ENCODE measurements around the gene RPS27. TPM values are rescaled to one million over a fixed set of nuclear protein-coding genes. Genes with fewer than 3 reads are reported as not detected.
A peak's percentile ranks its signal among the peaks of the same experiment; 100 is the strongest.

Gene RPS27
- total and polyA plus RNA-seq, 2 experiments from 2014 or later = 1,371 to 3,355 TPM

- no peaks in the 10 kb centered on the region for H3K9me2 ChIP-seq (ENCODE audit: insufficient read depth)
- Mint-ChIP-seq H3K4me1 (peaks cover 18% of the 10 kb centered on the region), H3K27me3 (ENCODE audit: insufficient read depth, low read depth, poor library complexity) (peaks cover 22% of the 10 kb centered on the region), H3K27ac (no peak overlapping the region), H3K9me3 (no peaks in the 10 kb centered on the region; the same call in 2 of the 3 replicates), H3K4me3 (no peak overlapping the region; the same call in 2 of the 3 replicates), H3K36me3 (ENCODE audit: low read depth) (peaks cover 46% of the 10 kb centered on the region)
- H3K4me3 ChIP-seq = no peak overlapping the region
- ATAC-seq (no peak), DNase-seq (ENCODE audit: low spot score) (no peak)
- H3K4me2 ChIP-seq = no peak overlapping the region
- H3K27ac ChIP-seq (ENCODE audit: low read depth) = no peak overlapping the region
- H2AFZ ChIP-seq = no peak overlapping the region
- peaks cover 10% of the 10 kb centered on the region; the same call in 1 of the 2 replicates for H3K4me1 ChIP-seq (ENCODE audit: insufficient read depth)
- no peaks in the 10 kb centered on the region for H4K20me1 ChIP-seq (replicated peaks; ENCODE audit: insufficient read depth)
- peaks cover under 1% of the 10 kb centered on the region for H3K36me3 ChIP-seq (ENCODE audit: insufficient read depth)
- H3K27me3 ChIP-seq (ENCODE audit: insufficient read depth) = no peaks in the 10 kb centered on the region
- TF ChIP-seq ETS1 (IDR thresholded peaks at IDR 0.05) = no peak
- TF ChIP-seq EZH2 (IDR thresholded peaks at IDR 0.05; ENCODE audit: low read depth, unreplicated experiment) = no peak
- H3F3A ChIP-seq (replicated peaks; ENCODE audit: low read depth) = peaks cover 5% of the 10 kb centered on the region; the same call in 1 of the 2 replicates
- peaks cover 16% of the 10 kb centered on the region for H3K79me2 ChIP-seq (replicated peaks; ENCODE audit: insufficient read depth)
Measured at GRCh38 chr1:153942766-153943549, 47.6 kb upstream of the RPS27 start.

GRCh38 chr1:153944005-153944826 is 46.3 kb upstream of the RPS27 start:
- H3K4me1 Mint-ChIP-seq = peaks cover 18% of the 10 kb centered on the region
- 0 out of 2 replicates have a peak, but pooled peaks cover 3% of the 10 kb centered on the region for H3K36me3 ChIP-seq (ENCODE audit: insufficient read depth)
- TF ChIP-seq CTCF (conservative IDR thresholded peaks at IDR 0.05; ENCODE audit: low read depth in 2 of 2) (no peak), CREB1 (CRISPR knock-in tag; IDR thresholded peaks at IDR 0.05; ENCODE audit: low read depth) (peak; percentile 80)
- DNase-seq (ENCODE audit: low spot score) (no peak), ATAC-seq (no peak)
- H3K4me3 ChIP-seq = peak overlapping the region; percentile 95; the same call in 1 of the 2 replicates
- H3K4me3 Mint-ChIP-seq = peak overlapping the region; percentile 87
- H3F3A ChIP-seq (replicated peaks; ENCODE audit: low read depth) = peaks cover 5% of the 10 kb centered on the region; the same call in 1 of the 2 replicates
- no peak overlapping the region for H3K27ac ChIP-seq (ENCODE audit: low read depth)
- 0 out of 2 replicates have a peak, but pooled peaks cover 3% of the 10 kb centered on the region for H4K20me1 ChIP-seq (replicated peaks; ENCODE audit: insufficient read depth)
- no peaks in the 10 kb centered on the region for H3K9me2 ChIP-seq (ENCODE audit: insufficient read depth)
- H3K27me3 Mint-ChIP-seq (ENCODE audit: insufficient read depth, low read depth, poor library complexity) = peaks cover 20% of the 10 kb centered on the region
- no peaks in the 10 kb centered on the region; the same call in 2 of the 3 replicates for H3K9me3 Mint-ChIP-seq
- H3K4me2 ChIP-seq = no peak overlapping the region
- no peaks in the 10 kb centered on the region for H3K27me3 ChIP-seq (ENCODE audit: insufficient read depth)
- no peak overlapping the region for H2AFZ ChIP-seq
- peaks cover 16% of the 10 kb centered on the region for H3K79me2 ChIP-seq (replicated peaks; ENCODE audit: insufficient read depth)
- H3K36me3 Mint-ChIP-seq (ENCODE audit: low read depth) = peaks cover 48% of the 10 kb centered on the region
- no peak overlapping the region for H3K27ac Mint-ChIP-seq
- peaks cover 10% of the 10 kb centered on the region; the same call in 1 of the 2 replicates for H3K4me1 ChIP-seq (ENCODE audit: insufficient read depth)
